NCI-H446 treated with DMSO at 0.1 percent for 48 hours (cell line): ENCODE results near the gene SORCS3.

Experiments used
- DNase-seq: peaks from one replicate; lab custom pipeline; 2025; lab: John Stamatoyannopoulos, UW

Gene SORCS3

DNA sequence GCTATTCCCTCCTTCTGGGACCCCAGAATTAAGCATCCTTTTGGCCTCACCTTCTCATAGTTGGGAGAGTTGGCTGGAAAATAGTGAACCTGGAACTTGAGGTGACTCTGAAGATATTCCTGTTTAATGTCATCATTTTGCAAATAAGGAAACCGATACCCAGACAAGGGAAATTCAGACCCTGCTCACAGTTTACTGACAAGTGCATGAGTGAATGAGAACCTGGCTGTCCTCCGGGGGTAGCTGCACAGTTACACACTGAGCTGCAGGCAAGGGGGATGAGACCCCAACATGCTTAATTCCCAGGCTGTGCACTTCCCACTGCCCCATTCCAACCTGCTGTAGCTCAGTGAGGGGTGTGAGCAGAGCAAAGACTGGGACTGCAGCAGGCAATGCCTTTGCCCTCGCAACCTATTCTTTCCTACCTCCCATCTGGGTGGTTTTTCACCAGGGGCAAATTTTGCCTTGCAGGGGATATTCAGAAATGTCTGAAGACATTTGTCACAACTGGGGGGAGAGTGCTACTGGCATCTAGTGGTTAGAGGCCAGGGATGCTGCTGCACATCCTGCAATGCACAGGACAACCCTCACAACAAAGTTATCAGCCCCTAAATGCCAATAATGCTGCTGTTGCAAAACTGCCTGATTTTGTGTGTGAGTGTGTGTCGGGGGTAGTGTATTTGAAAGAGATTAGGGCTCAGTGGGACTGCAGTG lies 136.2 kb downstream of the SORCS3 start:
- no peak for DNase-seq

- DNase-seq, result no peak
Measured at GRCh38 chr10:104778371-104778770, 137.3 kb downstream of the SORCS3 start.

DNA sequence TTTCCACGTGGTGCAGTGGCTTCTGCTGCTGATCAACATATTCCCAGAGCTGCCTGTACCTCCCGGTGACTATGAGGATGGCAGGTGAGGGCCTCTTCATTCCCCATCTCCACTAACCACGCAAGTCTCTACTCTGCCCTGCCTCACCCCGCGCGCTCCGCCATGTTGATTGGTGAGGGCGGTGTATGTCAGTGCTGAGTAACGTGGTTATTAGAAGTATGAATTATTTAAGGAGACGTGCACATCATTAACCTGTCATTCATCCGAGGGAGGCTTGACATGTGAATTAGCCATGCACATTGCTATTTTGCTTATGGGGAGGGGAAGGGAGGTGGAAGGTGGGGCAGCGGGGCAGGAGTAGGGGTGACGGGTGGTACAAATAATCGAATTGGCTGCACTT lies 138.6 kb downstream of the SORCS3 start:
- no peak for DNase-seq

DNA sequence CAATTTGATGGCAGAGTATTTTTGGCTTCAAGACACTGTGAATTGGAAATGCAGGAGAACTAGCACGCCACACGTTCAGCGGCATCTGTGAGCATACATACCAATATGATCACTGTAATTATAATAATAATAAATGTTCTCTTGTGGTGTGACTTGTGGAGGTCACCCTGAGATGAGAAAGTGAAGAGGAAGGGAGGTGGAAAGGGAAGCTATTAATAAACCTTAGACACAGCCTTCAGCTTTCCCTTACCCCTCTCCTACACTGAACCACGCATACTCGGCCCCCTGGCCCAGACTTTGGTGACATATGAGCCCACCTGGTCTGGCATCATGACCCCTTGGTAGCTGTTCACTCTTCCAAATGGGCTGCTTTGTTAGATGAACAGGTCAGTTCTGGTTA lies 139.1 kb downstream of the SORCS3 start:
- DNase-seq, result no peak

GRCh38 chr10:104780946-104781595 lies 140.0 kb downstream of the SORCS3 start:
- no peak for DNase-seq

DNA sequence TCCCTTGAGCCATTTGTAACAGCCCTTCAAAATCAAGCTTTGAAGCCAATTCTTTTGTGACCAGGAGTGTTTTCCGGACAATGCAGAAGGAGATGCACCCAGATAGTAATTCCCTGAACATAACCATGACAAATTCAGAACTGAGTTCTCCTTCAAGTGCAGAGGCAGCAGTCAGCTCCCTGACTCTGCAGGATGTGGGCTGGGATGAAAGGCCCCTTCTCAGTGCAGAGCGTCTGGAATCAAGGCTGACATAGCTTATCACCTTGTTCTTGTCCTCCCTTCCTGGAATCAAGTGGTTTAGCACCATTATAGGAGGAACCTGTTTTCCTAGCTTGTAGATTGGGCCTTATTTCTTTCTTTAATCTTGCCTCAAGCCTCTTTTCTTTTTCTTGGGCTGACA lies 143.4 kb downstream of the SORCS3 start:
- no peak for DNase-seq

DNA sequence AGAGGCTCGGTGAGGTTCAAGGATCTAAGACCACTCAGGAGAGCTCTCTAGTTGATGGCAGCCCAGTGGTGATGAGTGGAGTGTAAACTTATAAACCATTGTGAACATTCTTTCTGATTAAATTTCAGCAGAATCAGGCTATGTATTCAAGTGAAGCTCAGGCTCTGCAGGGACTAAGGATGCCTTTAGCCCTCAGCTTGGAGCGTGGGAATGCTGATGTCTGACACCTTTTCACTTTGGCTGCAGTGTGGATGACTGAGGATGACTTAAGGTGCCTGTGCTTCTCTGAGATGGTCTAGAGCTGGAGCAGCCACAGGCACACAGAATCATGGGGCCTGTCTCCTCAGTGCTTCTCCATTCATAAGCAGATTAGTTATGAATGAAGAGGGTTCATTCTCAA lies 150.4 kb downstream of the SORCS3 start:
- no peak for DNase-seq

GRCh38 chr10:104795411-104795810 lies 154.3 kb downstream of the SORCS3 start:
- DNase-seq, result no peak

DNA sequence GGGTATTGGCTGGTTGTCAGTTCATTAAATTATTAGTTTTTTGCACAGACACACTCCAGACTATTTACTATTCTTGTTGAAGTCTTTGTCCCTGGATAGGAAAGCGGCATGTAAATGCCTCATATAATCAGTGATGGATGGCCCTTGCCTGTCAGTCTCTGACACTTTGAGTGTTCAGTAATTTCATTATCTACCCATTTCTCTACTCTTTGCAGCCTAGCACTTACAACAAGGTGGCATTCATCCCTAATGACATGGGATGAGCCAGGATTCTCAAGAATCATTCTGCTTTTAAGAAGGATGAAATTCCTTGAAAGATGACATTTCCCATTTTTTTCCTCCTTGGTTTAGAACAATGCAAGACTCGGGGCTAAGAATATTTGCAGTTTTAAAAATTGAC lies 155.7 kb downstream of the SORCS3 start:
- DNase-seq, result no peak

DNA sequence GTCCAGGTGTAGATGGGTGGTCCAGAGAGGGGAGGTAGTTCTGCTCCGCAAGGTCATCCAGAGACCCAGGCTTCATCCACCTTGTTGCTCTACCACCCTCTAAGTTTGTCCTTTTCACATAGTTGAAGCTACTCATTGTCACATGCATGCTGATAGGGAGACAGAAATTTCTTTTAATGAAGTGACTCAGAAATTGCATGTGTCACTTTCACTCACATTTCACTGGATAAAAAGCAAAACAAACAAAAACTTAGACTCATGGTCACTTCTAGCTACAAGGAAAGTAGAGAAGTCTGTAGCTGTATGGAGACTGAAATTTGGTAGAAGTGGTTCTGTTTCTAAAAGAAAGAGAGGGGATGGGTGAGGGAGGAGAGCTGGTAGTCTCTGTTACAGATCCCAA lies 161.9 kb downstream of the SORCS3 start:
- DNase-seq, result no peak

DNA sequence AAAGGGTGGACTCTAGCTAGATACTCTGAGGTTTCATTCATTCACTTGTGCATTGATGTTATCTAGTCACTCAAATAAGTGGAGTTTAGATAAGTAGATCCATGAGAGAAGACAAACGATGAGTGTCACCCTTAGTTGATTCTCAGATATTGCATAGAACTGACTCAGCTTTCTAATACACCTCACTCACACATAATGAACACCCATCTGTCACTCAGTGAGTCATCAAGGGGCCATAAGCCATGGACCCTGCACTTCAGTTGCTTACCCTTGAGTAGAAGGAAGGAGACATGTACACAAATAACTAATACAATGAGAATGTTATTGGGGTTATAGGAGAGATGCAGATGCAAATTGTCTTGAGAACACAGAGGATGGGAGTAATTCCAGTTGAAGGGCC lies 163.8 kb downstream of the SORCS3 start:
- peak; percentile 9 for DNase-seq

DNA sequence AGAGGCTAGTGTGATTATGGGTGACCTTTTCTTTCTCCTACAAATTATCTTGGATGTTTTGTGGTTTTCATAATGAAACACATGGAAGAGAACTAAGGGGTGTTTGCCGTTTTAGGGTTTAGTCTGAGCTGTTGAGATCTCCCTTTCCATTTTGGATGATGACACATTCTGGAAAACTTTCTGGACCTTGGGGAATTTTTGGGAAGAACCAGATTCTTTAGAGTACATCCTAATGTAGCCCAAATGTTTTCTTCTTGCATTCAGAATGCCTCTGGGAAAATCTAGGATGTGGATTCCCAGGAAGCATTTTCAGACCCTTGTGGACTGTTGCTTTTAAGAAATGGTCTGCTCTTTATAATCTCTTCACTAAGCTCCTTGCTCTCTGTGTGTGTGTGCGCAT lies 165.7 kb downstream of the SORCS3 start:
- no peak for DNase-seq

GRCh38 chr10:104807581-104808310 lies 166.7 kb downstream of the SORCS3 start:
- DNase-seq, result peak; percentile 47

GRCh38 chr10:104809288-104810090 lies 168.4 kb downstream of the SORCS3 start:
- peak; percentile 67 for DNase-seq

- DNase-seq, result no peak
Measured at GRCh38 chr10:104811166-104811565, 170.1 kb downstream of the SORCS3 start.

DNA sequence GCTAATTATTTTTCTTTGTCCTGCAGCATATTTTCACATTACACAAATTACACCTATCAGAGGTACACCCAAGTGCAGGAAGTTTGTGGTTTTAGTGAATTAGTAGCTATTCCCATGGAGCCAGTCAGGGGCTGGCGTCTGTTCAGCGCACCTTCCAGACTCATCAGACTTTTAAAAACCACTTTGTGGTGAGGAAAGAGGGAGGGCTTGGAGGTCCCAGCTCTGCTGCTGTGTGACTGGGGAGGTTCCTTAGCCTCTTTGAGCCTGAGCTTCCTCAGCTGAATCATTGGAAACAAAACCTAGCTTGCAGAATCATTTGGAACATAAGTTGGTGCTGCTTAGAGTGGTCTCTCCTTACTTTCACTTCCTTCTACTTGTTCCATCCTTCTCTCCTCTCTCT lies 175.4 kb downstream of the SORCS3 start:
- DNase-seq, result no peak

DNA sequence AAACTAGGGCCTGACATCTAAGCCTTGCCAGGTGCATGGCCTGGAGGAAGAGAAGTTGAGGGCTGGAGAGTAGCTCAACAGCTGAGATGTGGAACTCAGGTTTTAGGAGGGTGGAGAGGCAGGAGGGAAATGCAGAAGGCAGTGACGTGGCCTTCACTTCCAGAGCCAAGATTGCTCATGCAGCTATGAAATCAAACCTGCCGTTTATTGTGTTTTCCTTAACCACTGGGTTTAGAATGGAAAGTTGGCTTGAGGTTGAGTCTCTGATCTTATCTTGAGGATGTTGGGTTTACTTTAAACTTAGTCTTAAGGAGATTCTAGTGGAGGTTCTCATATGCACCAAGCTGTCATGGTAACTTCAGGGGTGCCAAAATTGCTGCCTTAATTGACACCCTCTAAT lies 178.6 kb downstream of the SORCS3 start:
- DNase-seq, result no peak

DNA sequence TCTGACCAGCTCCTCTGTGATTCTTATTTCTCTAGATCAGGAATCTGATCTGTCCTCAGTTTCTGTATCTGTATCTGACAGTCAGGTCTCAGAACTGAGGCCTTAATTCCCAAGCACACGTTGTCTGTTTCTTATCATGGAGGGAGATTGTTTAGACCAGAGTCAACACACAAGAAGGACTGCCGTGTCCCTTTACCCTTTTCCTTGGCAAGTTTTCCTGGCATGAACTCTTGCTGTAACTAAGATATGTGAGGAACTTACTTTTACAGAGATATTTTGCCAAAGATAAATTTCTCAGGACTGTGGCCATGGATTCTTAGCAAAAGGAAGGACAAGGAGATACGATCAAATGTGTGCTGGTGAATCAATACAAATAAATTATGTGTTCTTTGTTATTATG lies 181.0 kb downstream of the SORCS3 start:
- no peak for DNase-seq

- no peak for DNase-seq
Measured at GRCh38 chr10:104824380-104825006, 183.4 kb downstream of the SORCS3 start.

DNA sequence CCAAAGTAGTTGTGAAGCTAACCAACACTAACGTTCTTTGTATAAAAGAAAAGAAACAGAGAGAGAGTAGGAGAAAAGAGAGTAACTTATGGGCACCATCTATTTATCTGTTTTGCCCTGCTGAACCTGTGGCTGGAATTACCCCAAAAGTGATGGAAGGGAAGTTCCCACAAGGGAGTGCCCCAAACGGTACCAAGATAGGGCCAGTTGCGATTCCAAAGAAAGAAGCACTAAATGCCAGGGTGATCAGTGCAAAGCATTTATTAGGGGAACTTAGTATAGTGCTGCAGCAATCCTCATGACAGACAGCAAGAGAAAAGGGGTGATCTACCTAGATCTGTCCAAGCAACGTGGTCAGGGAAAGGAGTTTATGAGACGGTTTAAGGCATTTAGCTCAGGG lies 190.2 kb downstream of the SORCS3 start:
- no peak for DNase-seq

DNA sequence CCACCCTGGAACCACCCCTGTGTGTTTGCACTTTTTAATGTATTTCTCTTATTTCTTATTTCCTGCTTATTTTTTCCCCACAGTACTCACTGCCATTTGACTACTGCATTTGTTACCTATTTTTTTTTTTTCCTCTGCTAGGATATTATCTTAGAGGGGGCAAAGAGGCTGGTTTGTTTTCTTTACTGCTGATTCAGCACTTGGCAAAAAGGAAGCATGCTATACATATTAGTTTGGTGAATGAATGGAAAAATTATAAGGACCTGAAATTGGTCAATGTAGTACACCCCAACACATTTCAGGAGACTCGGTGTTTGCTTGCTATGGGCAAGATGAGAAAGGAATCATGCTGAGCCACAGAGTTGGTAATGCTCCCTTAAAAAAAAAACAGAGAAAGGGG lies 193.5 kb downstream of the SORCS3 start:
- DNase-seq, result no peak

GRCh38 chr10:104835422-104835821 lies 194.3 kb downstream of the SORCS3 start:
- DNase-seq, result no peak
